ENCODE measurements around the gene ADCY4.

DNA sequence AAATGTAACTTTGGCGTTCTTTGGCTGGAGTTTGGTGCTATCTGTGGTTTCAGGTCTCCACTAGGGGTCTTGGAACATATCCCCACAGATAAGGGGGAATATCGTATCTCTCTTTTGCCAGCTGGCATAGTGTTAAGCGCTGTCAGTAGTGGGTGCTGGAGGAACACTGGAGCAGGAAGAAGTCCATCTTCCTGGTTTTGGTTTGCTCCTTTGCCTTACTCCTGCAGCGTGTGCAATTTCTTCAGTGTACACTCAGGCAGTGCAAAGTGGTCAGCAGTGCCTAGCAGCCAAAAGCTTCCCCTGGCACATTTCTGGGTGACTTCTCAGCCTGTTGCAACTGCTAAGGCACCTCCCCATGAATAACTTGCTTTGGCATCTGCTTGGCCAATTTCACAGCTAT lies 16.6 kb upstream of the ADCY4 start:
- TF ChIP-seq GATA2 (IDR thresholded peaks at IDR 0.05; ENCODE audit: low read depth, low read length): no peak
- TF ChIP-seq GATA3 (IDR thresholded peaks at IDR 0.05; ENCODE audit: low read depth, low read length): no peak

Measured in SH-SY5Y (cell line).